Kasumi-1 (cell line): Measurements from ENCODE around the gene TMEM125.

ENCODE experiments used
- DNase-seq, 2 experiments: peaks; one replicate each; lab custom pipeline; 2025; lab: John Stamatoyannopoulos, UW

TMEM125 gene

DNA sequence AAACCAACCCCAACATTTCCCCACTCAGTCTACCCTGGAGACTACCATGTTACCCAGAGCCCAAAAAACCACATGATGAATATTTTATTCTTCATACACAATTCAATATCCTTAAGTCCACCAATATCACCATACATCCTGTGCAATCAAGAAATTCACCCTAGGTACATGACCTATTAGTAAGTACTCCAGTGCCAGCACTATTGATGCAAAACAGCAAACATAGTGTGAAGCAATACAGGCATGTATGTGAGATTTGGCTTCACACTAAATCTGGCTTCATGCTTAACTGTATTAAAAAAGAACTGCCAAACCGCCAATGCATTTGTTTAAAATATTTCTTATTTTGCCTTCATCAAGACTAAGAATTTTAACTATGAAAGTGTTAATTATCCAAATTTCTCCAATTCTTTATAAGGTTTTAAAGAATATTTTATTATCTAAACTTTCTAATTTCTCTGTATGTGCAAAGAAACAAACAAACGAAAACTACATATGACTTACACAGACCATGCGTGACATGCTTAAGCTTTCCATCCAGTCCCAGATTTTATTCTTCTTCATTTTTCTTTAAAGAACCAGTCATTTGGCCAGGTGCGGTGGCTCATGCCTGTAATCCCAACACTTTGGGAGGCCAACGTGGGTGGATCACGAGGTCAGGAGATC lies 22.4 kb upstream of the TMEM125 start:
- DNase-seq = no peak

DNA sequence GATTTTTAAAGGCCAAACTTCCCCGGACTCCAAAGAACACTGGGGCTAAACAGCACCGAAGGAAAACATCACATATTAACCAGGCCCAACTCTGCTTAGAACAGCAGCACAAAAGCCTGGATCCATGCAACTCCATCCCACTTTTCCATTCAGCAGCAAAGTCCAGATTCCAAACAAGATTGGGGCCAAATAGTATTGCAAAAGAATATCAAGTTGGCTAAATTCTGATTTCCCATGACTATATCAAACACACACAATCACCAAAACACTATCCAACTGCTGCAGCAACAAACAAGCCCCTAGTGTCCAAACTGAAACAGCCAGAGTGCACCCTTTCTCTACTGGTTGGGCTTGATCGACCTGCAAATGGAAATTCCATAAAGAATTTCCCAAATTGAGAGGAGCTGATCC lies 19.4 kb upstream of the TMEM125 start:
- no peak for DNase-seq

- no peak for DNase-seq
Measured at GRCh38 chr1:43251024-43251423, 18.8 kb upstream of the TMEM125 start.

DNA sequence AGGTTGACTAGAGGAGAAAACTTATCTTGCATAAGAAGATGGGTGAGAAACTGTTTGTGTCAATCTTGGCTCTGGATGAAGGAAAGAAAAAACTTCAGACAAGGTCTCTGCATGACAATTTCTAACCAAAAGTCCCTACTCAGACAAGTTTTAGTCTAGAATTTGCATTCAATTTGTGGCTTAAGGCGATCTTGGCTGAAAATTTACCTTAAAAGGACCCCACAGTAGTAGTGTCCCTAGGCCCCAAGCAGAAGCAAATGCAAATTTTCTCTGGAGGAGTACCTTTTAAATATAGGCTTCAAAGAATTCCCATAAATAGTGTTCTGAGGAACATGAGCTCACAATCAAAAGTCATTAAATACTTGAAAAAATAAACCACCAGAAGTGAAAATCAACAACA lies 17.6 kb upstream of the TMEM125 start:
- DNase-seq = no peak

DNA sequence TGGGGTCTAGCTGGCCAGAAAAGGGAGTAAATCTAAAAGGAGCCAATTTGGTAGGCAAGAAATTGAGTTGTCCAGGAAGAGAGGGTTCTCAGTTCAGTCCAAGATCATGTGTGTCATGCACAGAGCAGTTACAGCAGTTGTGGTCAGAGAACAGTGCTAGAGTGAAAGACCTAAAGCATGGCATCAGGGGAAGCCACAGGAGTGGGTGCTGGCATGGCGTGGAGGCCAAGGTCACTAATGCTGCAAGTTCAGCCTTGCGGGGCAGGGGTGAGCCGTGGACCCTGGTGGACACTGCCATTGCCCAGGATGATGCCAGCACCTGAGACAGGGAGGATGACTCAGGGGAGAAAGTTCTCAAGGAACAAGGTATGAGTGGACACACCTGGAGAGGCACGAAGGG lies 16.6 kb upstream of the TMEM125 start:
- DNase-seq = no peak

DNA sequence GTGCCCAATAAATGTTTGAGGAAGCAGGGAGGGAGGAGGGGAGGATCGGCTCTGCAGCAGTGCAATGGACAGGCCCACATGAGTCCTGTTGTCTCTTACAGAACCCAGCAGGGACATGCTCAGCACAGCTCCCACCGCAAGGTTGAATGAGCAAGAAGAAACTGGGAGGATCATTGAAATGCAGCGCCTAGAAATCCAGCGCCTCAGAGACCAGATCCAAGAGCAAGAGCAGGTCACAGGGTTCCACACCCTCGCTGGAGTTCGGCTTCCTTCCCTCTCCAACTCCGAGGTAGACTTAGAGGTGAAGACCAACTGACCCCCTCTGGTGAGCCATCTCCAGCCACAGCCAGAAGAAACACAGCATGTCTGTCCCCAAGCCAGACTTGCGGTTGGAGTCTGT lies 15.9 kb upstream of the TMEM125 start:
- no peak for DNase-seq

DNA sequence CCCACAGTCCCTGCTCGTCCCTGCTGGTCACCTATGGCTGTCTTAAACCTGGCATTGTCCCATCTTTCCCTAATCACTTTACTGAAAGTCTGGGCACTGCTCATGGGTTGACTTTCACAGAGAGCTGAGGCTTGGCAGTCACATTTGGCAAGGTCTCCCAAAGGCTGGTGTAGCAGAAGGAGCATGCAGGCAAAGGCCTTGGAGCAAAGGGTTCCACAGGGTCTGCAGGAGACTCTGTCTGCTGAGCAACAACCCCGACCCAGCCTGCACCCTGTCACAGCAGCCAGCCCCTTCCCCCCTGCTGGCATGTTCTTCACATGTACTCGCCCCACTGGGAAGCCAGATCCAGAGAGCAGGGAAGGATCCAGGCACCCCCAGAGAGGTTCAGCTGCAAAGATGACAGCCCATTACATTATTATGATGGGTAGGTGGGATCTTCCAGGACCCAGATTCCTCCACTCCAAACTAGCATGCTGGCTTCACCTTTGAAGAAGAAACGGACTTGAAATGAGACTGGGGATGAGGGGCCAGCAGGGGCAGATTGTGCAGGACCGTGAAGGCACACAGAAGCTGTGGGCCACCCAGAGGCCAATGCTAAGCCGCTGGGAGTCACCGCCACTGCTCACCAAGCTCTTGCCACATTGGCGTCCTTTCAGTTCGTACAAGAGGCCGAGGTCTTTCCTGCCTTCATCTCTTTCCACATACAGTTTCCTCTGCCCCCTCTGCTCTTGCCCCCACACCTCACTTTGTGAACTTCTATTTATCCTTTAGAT lies 14.2 kb upstream of the TMEM125 start:
- no peak for DNase-seq

GRCh38 chr1:43256675-43257570 lies 12.9 kb upstream of the TMEM125 start:
- no peak for DNase-seq

- DNase-seq = no peak
Measured at GRCh38 chr1:43258370-43258769, 11.4 kb upstream of the TMEM125 start.

DNA sequence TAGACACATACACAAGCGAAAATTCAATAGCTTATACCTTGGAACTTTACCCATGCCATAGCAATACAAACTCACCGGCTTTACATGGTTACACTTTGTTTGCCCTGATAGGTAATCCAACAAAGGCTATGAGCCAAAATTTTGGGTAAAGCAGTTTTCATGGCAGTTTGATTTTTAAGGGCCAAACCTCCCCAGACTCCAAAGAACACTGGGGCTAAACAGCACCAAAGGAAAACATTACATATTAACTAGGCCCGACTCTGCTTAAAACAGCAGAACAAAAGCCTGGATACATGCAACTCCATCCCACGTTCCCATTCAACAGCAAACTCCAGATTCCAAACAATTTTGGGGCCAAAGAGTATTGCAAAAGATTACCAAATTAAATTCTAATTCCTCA lies 4.4 kb upstream of the TMEM125 start:
- DNase-seq = no peak

DNA sequence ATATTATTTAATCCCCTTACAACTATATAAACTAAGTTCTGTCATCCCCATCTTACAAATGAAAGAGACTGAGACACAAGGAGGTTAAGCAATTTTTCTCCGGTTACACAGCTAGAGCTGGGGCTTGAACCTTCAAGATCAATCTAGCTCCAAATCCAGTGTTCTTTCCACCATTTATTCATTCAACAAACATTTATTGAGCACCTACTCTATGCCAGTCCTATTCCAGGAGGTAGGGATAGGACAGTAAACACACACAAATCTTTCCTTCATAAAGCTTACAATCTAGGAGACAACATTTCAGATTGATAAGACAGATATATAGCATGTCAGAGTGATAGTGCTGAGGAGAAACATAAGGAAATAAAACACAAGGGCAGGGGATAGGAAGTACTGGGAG lies 2.9 kb upstream of the TMEM125 start:
- DNase-seq = no peak

DNA sequence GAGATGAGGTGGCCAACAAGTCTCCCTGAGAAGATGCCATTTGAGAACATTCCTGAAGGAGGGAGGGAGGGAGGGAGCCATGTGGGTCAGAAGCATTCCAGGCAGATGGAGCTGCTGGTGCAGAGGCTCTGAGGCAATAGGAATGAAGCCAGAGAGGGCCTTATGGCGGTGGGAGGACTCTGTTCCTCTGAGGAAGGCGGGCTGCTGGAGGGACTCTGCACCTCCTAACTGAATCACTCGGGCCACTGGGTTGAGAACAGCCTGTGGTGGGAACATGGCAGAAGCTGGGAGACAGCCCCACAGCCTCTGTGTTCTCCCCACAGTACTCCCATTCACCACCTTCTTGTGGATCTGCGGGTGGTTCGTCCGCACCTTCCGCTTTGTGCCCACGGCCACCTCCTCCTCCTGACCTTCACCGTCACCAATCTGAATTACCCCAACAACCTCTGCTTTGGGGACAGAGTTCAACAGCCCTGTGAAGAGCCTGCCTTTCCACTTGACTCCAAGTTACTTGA lies 2.4 kb upstream of the TMEM125 start:
- no peak for DNase-seq

- no peak for DNase-seq
Measured at GRCh38 chr1:43267818-43268425, 1.9 kb upstream of the TMEM125 start.

GRCh38 chr1:43270421-43271095 lies 775 bp downstream of the TMEM125 start:
- no peak for DNase-seq

DNA sequence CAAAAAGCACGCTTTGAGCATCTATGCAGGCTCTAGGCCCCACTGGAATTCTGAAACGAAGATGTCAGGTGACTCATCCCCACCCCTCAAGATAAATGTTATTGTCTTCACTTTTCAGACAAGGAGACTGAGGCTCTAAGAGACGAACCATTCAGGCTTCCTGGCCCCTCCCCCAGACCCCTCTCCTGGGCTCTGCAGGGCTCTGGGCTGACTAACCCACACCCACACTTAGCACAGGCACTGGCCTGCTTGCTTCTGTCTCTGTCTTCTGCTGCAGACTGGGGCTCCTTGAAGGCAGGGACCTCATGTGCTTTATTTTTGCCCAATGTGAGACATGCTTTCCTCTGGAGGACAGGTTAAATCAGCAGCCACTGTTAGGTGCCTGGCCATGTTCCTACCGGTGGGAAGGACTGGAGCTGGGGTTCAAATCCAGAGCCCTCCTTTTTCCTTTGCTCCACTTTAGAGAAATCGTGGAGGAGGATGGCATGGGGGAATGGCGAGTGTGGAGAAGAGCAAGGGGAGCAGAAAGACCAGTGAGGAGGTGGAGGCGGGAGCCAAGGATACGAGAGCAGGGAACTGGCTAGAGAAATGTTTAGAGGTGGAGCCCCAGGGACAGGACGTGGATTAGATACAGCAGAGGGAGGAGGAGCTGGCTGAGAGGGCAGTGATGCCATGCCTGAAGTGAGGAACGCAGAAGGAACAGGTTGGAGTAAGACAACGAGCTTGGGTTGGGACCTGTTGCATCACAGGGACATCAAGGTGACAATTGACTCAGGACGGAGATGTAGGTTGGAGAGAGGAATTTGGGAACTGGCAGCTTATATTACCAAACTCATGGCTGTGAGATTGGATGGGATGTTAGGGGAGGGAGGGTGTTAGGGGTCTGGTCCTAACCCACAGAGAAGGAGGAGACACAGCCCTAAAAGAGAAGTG lies 1.7 kb downstream of the TMEM125 start:
- DNase-seq = no peak

- DNase-seq = no peak
Measured at GRCh38 chr1:43272161-43272560, 2.4 kb downstream of the TMEM125 start.

DNA sequence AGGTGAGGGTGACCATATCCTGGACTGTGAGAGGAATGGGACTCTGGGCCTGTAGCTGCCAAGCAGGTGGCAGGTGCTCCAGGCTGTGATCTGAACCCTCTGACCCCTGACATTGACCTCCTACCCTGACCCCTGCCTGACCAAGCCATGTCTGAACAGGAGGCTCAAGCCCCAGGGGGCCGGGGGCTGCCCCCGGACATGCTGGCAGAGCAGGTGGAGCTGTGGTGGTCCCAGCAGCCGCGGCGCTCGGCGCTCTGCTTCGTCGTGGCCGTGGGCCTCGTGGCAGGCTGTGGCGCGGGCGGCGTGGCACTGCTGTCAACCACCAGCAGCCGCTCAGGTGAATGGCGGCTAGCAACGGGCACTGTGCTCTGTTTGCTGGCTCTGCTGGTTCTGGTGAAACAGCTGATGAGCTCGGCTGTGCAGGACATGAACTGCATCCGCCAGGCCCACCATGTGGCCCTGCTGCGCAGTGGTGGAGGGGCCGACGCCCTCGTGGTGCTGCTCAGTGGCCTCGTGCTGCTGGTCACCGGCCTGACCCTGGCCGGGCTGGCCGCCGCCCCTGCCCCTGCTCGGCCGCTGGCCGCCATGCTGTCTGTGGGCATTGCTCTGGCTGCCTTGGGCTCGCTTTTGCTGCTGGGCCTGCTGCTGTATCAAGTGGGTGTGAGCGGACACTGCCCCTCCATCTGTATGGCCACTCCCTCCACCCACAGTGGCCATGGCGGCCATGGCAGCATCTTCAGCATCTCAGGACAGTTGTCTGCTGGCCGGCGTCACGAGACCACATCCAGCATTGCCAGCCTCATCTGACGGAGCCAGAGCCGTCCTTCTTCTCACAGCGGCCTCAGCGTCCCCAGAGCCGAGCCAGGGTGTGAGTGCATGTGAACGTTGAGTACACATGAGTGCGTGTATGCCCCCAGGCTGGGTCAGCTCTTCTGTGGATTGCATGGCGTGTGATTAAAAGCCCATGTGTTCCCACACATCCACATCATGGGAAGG lies 3.1 kb downstream of the TMEM125 start:
- DNase-seq = no peak

DNA sequence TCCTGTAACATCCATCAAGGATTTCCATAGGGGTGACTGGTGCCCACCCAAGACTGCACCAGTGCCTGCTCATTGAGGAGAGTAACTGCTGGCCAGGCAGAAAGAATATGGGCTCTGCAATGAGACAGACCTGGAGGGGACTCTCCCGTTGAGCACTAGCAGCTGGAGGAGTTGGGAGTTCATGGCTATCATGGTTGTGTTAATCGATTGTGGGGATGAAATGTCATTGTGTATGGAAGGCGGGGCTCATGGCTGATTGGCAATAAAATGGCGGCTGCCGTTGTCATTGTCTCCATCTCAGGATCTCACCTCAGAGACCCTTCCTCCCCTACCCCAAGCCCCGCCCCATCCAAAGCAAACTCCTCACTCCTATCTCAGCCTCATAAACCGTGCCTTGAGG lies 3.9 kb downstream of the TMEM125 start:
- no peak for DNase-seq
